Measurements from ENCODE around the gene DIABLO.
A peak's percentile ranks its signal among the peaks of the same experiment; 100 is the strongest.
"Not testable (repeated sequence)": the region's sequence is repeated elsewhere in the genome, so short reads cannot be mapped to it uniquely, and the experiment has no call there.

The DIABLO gene

DNA sequence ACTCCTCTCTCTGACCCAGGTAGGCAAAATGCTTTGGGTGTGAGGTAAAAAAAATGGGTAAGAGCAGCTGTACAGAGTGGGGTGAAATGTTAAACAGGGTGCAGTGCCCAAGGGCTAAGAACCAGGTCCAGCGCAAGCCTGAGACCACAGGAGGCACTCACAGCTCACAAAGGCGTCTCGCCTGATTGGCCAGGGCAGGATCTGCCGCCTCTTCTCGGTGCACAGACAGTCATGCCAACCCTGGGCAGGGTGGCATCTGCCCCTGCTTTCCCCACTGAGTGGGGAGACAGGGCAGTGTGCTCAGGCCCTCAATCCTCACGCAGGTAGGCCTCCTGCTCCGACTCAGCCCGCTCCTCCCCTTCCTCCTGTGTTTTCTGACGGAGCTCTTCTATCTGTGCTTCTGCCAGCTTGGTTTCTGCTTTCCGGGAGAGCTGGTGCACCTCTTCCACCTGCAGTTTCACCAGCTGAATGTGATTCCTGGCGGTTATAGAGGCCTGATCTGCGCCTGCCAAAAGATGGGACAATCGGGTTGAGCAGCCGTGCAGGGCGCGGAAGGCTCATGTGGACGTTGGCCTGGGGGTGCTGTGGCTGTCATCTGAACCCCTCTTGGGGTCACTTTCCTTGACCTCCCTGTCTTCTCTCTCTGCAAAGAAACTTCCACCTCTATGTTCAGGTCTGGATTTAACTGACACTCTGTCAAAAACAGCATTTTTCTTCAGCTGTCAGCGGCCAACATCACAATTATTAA lies 17.6 kb downstream of the DIABLO start:
- no peak for DNase-seq (ENCODE audit: low spot score)

DNA sequence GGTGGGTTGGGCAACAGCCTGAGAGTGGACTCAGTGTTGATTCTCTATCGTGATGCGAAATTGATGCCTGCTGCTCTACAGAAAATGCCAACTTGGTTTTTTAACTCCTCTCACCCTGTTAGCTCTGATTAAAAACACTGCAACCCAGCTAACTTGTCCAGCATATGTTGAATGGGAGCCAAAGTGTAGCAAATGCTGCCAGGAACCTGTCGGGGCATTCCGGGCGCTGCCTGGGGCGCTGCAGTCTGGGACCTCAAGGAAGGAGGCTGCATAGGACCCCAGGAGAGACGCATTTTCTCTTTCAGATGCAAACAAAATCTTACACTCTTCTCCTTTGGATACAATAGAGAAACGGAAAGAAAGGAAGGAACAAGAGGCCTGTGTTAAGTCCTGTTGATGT lies 18.5 kb downstream of the DIABLO start:
- no peak for DNase-seq (ENCODE audit: low spot score)

DNA sequence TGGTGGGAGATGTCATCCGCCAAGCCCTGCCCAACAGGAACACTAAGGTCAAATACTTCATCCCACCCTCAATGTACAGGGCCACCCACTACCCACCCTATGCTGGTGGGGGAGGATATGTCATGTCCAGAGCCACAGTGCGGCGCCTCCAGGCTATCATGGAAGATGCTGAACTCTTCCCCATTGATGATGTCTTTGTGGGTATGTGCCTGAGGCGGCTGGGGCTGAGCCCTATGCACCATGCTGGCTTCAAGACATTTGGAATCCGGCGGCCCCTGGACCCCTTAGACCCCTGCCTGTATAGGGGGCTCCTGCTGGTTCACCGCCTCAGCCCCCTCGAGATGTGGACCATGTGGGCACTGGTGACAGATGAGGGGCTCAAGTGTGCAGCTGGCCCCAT lies 18.9 kb downstream of the DIABLO start:
- DNase-seq (ENCODE audit: low spot score) = no peak

DNA sequence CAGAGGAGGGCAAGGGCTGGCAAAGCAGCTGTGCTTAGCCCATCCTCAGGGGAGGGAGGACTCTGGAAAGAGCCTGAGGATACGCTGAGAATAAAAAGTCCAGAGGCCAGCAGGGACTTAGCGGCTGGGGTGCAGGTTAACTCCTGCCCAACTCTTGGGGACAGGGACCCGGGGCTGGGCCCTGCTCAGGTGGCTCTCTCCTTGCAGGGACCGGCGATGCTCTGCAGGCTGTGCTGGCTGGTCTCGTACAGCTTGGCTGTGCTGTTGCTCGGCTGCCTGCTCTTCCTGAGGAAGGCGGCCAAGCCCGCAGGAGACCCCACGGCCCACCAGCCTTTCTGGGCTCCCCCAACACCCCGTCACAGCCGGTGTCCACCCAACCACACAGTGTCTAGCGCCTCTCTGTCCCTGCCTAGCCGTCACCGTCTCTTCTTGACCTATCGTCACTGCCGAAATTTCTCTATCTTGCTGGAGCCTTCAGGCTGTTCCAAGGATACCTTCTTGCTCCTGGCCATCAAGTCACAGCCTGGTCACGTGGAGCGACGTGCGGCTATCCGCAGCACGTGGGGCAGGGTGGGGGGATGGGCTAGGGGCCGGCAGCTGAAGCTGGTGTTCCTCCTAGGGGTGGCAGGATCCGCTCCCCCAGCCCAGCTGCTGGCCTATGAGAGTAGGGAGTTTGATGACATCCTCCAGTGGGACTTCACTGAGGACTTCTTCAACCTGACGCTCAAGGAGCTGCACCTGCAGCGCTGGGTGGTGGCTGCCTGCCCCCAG lies 19.6 kb downstream of the DIABLO start:
- DNase-seq (ENCODE audit: low spot score) = no peak

GRCh38 chr12:122205053-122205925 lies 20.6 kb downstream of the DIABLO start:
- no peak for DNase-seq (ENCODE audit: low spot score)

GRCh38 chr12:122204167-122205052 lies 21.4 kb downstream of the DIABLO start:
- DNase-seq (ENCODE audit: low spot score) = no peak

DNA sequence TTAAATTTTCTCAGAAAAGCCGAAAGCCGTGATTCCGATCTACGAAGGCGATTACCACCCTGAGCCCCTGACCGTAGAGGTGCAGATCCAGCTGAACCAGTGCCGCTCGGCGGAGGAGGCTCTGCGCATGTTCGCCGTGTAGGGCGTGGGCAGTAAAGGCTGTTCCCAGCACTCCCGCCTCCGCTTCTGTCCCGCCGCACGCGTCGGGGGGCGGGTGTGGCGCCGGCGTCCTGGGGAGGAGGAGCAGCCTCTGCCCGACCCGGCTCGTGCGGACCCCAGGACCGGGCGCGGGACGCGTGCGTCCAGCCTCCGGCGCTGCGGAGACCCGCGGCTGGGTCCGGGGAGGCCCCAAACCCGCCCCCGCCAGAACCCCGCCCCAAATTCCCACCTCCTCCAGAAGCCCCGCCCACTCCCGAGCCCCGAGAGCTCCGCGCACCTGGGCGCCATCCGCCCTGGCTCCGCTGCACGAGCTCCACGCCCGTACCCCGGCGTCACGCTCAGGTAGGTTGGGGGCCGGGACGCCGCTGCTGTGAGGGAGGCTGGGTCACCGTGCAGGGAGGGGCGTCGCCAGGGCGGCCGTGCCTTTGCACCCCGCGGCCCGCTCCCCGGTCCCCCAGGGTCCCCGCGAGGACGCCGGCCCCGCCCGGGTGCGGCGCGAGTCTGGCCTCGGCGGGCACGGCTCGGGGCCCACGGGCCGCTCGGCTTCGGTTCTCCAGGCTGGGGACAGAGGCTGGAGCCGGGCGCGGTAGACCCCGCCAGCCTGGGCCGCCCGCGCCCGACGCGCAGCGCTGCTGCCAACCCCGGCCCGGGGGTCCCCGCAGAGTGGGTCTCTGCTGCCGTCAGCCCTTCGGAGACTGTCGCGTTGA lies 22.3 kb downstream of the DIABLO start, which contains the start of gene B3GNT4:
TSS of gene B3GNT4 (plus strand) at position 409 of the 866 bp plus-strand sequence. CDS start 910 bp downstream, outside the sequence.
- DNase-seq (ENCODE audit: low spot score) = peak; percentile 68

DNA sequence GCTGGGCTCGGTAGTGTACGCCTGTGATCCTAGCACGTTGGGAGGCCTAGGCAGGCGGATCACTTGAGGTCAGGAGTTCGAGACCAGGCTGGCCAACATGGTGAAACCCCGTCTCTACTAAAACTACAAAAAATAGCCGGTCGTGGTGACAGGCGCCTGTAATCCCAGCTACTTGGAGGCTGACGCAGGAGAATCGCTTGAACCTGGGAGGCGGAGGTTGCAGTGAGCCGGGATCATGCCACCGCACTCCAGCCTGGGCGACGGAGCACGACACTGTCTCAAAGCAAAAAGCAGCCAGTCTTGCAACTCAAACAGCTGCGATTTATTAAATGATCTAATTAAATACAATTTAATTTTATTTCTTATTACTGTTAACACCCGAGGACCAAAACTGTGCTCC lies 23.0 kb downstream of the DIABLO start:
- DNase-seq (ENCODE audit: low spot score) = not testable (repeated sequence)

GRCh38 chr12:122202017-122202416 lies 23.8 kb downstream of the DIABLO start:
- no peak for DNase-seq (ENCODE audit: low spot score)

DNA sequence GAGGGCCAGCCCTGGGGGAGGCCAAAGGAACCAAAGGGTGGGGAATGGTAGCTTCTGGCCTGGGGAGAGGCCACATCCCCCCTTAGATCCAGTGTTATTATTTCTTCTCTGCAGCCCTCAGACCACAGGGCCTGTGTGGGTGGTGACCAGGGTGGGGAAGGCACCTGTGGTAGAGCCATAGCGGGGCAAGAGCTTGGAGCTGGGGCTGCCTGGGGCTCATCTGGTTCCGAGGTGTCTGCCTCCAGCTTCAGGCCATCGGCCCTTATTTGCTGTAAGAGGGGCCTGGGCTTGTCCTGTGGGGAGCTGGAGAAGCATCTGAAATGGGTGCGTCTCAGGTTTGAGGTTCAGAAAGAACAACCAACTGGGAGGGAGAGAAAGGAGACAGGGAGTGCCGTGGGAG lies 24.5 kb downstream of the DIABLO start:
- DNase-seq (ENCODE audit: low spot score) = no peak

DNA sequence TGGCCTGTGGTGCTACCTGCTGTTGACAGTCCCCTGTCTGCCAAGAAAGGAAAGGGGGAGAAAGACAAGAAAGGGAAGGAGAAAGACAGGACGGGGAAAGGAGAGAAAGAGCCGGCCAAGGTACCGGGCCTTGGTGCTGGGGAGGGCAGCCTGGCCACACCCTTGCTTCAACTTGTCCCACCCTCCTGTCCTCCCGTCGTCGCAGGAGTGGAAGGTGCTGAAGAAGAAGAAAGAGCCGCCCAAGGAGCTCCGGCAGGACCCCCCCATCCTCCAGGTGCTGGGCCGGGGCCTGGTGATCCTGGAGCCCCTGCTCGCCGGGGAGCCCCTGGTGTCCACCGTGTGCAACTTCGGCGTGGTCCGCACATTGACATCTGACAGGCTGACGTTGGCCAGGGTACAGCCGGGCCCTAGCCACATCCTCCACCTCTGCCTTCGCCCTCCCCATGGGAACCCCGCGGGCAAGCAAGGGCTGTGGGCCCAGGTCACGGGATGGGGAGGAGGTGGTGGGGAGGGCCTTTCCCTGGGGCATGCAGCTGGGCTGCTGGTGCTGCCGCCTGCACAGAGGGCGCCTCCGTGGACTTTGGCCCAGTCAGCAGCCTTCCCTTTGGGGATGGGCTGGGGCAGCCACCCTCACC lies 25.2 kb downstream of the DIABLO start:
- no peak for DNase-seq (ENCODE audit: low spot score)

DNA sequence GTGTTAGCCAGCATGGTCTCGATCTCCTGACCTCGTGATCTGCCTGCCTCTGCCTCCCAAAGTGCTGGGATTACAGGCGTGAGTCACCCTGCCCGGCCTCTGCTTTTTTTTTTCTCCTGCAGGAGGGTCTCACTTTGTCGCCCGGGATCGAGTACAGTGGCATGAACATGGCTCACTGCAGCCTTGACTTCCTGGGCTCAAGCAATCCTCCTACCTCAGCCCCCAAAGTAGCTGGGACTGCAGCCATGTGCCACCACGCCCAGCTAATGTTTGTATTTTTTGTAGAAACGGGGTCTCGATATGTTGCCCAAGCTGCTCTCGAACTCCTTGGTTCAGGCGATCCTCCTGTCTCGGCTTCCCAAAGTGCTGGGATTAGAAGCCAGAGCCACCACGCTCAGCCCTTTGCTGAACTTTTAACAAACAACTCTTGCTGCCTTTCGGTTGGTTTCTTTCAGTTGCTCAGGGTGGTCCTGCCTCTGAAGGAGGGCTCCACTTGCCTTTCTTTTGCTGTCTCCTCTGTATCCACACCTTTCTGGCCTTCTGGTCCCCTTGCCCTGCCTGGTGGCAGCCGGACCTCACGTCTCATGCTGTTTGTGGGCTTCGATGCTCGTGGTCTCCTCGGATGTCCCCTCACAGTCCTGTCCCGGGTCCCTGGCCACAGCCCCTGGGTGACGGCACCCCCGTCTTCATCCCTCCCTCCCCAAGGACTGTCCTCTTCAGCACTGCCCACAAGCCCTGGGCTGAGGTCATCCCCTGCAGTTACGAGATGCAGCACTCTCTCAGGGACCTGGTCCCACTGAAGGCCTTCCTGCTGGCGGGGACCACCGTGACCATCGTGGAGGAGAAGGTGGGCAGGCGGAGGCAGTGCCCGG lies 26.1 kb downstream of the DIABLO start:
- no peak for DNase-seq (ENCODE audit: low spot score)

DNA sequence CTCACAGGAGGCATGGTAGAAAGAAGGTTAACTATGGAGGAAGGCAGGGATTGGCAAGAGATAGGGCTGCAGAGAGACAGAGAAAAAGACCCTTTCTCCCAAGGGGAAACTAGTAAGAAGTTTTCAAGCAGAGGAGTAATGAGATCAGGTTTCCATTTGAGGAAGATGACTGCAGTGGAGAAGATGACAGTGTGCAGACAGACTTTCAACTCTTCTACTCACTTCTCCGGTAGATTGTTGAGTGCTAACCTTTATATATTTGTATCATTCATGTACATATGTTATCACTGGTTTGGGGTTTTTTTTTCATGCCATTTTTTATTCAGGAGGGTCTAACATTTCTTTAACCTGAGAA lies 28.3 kb downstream of the DIABLO start:
- DNase-seq (ENCODE audit: low spot score) = no peak

DNA sequence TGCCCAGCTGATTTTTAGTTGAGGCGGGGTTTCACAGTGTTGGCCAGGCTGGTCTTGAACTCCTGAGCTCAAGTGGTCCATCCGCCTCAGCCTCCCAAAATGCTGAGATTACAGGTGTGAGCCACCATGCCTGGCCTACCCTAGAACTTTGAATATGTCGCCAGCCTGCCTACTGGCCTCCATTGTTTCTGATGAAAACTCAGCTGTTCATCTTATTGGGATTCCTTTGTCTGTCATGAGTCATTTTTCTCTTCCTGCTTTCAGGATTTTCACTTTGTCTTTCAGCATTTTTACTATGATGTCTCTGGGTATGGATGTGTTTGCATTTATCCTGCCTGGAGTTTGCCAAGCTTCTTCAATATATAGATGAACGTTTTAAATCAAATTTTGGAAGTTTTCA lies 30.4 kb downstream of the DIABLO start:
- no peak for DNase-seq (ENCODE audit: low spot score)

DNA sequence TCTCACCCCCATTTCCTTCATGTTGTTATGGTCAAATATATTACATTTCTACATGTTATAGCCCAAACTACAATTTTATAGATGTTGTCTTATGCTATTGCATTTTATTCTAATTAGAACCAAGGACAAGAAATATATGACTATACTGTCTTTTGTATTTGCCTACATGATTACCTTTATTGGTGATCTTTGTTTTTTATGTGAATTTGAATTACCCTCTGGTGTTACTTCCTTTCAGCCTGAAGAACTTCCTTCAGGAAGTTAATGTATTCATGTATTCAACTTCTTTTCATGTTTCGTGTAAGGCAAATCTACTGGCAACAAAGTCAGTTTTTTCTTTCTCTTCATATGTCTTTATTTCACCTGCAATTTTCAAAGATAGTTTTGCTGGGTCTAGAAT lies 31.0 kb downstream of the DIABLO start:
- no peak for DNase-seq (ENCODE audit: low spot score)

GRCh38 chr12:122192441-122192840 lies 33.4 kb downstream of the DIABLO start:
- no peak for DNase-seq (ENCODE audit: low spot score)

GRCh38 chr12:122190842-122191668 lies 34.8 kb downstream of the DIABLO start:
- DNase-seq (ENCODE audit: low spot score) = peak; percentile 63
